VCaP (cell line): ENCODE results near the gene DDX10.

ENCODE experiments used
- H3K27ac ChIP-seq: fragments of 450-650 bp; 2 replicates; pipeline ENCODE4 v1.5.1; 2017
- CTCF ChIP-seq: fragments of 450-650 bp; conservative IDR thresholded peaks from 2 replicates; pipeline ENCODE4 v1.5.1; 2017; ENCODE audit warnings: mild to moderate bottlenecking, moderate library complexity

DDX10 gene

GRCh38 chr11:108664730-108665525 is at the start of gene DDX10:
Gene DDX10, plus strand, starts transcription at chr11:108665069. Its CDS starts 85 bp downstream, at chr11:108665154.
- H3K27ac ChIP-seq = peak within 1 kb of the TSS; percentile 64; the same call in 1 of the 2 replicates
- no peak for TF ChIP-seq CTCF

DNA sequence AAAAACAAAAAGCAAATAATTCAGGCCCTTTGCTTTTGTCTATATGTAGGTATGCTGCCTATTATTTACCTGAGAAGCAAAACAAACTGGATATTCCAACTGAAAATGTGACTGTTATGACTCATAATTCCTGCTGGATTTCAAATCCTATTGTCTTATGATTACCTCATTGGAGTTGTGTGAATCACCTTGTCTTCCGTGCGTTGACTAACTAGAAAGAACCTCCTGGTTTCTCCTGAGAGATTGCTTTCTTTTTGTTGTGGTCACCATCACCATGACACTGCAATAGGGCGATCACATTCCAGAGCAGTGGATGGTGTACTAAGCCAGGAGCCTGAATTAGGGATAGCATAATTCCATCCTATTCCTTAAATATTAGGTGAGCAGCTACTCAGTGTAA is 48.3 kb upstream of the DDX10 start:
- no peak for TF ChIP-seq CTCF

DNA sequence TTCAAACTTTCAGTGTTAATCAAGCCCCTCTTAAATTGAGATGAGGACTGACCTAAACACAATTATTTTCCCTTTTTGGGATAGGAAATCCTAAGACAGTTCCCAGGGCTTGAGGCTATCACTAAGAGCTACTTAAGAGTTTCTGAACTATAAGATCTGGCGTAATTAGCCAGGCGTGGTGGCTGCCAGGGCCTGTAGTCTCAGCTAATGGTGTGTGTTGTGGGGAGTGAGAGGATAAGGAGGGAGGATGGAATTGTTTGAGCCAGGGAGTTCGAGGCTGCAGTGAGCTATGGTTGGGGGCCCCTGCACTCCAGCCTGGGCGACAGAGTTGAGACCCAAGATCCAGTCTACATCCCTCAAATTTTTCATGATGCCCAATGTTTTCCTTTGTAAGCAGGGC is 47.8 kb upstream of the DDX10 start:
- H3K27ac ChIP-seq = no peak overlapping the region

More for the DNA sequence above, 48.3 kb upstream of the DDX10 start:
- no peak overlapping the region for H3K27ac ChIP-seq

DNA sequence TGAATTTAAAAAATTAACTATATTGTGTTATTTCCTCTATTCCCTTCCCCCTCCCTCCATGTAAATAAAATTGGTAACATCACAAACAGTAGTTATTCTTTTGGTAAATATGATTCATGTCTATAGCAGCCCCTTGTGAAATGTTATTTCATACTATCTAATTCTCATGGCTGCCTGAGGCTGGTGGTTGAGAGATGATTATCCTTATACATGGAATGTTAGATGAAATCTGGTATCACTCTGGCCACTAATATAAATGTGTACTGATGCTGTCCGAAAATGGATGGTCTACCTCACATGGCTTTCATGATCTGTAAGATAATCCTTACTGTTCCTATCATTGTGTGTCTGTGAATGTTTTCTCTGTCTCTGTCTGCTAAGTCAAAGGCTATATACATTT is 46.3 kb upstream of the DDX10 start:
- TF ChIP-seq CTCF = no peak
- no peak overlapping the region for H3K27ac ChIP-seq

More for the DNA sequence above, 47.8 kb upstream of the DDX10 start:
- TF ChIP-seq CTCF = no peak

DNA sequence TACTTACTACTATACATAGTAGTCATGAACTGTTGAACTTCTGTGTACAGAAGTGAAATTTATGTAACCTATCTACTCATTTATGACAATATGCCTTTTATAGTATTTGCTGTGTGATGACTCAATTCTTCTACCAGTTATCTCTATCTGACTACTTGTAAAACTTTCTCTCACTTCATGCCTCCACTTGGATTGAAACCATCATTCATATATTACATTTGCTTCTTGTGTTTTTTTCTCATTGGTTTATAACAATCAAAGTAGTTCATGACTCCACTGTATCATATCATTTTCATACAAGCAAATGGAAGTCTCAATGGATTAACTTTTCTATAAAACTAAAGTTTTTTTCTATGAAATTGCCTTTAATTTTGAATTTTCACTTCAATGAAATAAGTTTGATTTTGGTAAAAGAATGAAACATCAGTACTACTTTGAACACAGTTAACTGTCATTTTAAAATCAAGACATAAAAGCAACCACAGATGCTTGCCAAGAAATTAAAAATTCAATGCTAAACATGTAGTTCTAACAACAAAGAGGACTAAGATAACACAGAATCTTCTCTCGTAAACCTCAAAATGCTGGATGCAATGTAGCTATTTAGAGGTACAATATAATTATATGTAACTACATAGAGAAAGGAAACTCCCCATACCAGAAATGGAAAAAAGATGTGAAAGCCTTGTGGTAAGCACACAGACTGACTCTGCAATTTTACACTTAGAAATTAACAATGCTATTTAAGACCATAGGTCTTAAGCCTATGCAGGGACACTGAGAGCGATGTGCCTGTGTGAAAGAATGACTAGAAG is 43.7 kb upstream of the DDX10 start:
- no peak for TF ChIP-seq CTCF
- no peak overlapping the region for H3K27ac ChIP-seq

DNA sequence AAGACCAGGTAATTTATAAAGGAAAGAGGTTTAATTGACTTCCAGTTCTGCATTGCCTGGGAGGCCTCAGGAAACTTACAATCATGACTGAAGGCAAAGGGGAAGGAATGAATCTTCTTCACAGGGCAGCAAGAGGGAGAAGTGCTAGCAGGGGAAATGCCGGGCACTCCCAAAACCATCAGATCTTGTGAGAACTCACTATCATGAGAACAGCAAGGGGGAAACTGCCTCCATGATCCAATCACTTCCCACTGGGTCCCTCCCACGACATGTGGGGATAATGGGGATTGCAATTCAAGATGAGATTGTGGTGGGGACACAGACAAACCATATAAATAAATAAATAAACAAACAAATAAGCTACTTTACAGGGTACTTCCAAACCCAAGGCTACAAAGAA is 42.5 kb upstream of the DDX10 start:
- TF ChIP-seq CTCF = no peak
- no peak overlapping the region for H3K27ac ChIP-seq

DNA sequence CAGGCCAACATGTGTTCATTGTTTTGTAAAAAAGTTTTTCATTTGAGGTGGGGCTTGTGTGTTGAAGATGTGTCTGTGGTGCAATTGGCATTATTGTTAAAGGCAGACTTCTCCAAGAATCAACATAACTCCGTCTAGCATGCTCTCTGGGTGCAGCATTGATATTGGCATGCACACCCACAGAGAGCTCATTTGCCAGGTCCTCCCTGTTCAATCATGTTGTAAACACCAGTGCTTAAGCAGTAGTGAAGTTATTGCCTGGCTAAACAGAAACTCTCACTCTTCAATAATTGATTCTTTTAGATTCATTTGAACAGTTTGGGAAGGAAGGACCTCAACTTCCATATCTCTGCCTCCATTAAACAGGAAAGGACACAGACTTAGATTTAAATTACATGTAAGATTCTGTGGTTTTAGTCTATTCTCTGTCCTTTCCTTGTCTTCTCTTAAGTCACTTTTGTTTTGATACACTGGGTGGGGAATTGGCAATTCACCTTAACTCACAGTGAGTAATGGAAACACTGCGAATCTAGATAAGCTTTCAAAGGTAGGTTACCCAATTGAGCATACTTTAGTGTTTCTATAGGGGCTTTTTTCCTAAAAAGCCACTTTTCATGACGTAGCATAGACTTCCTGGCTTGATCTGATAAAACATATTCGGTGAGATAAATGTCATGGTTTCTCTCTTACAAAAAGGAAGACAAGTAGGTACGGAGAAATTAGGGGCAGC is 40.5 kb upstream of the DDX10 start:
- no peak overlapping the region for H3K27ac ChIP-seq
- no peak for TF ChIP-seq CTCF
